ENCODE measurements around the gene TXNL1. TPM values are rescaled to one million over a fixed set of nuclear protein-coding genes. Genes with fewer than 3 reads are reported as not detected.

Gene TXNL1
- total RNA-seq: 52.0 TPM

GRCh38 chr18:56638232-56639103 lies at the start of gene TXNL1:
TXNL1 (minus strand) TSS chr18:56638592; CDS start chr18:56638440, 152 bp downstream.

DNA sequence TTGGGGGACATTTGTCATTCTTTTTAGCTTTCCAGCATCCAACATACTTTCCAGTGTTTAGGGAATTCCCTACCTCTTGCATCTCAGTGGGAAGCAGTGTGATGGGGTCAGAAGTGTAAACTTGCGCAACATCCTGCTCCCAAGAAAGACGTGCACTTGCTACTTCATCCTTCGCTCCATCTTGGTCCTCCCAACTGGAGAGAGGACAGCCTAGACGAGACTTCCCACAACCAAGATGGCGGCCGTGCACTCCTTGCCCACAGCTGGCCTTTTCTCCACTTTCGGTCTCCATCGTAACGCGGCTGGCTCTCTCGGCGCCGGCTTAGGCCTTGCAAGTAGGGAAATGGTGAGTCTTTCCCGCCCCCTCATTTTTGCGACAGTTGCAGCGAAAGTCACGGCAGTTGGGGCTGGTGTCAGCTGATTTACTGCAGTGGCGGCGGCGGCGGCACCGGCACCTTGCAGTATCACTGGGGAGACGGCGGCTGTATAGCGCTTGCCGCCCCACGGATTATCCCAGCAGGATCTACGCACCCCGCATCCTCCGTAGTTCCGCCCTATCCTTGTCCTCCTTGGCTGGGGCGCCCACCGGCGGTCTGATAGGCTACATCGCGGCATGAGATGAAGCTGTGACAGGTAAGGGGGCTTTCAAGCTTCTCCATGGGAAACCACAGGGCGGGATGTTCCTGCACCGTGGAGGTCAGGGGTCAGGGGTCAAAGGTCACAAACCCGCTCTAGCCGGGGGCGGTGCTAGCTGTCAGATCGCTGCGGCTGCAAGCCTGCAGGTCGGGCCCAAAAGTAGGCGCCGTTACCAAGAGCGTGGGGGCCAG lies 12.8 kb upstream of the TXNL1 start, which contains the start of gene WDR7:
WDR7 (plus strand) TSS at position 416 of the 827 bp plus-strand sequence. CDS start 21,157 bp downstream, outside the sequence.

Other genes starting within 250 kb of the TXNL1 start
- gene WDR7, start 12.8 kb upstream of the TXNL1 start, total RNA-seq: 138 TPM

Measured in parietal lobe (tissue), 1 donor.